ENCODE results near the gene TMEM91.
"Not testable (repeated sequence)": the region's sequence is repeated elsewhere in the genome, so short reads cannot be mapped to it uniquely, and the experiment has no call there.

The TMEM91 gene

DNA sequence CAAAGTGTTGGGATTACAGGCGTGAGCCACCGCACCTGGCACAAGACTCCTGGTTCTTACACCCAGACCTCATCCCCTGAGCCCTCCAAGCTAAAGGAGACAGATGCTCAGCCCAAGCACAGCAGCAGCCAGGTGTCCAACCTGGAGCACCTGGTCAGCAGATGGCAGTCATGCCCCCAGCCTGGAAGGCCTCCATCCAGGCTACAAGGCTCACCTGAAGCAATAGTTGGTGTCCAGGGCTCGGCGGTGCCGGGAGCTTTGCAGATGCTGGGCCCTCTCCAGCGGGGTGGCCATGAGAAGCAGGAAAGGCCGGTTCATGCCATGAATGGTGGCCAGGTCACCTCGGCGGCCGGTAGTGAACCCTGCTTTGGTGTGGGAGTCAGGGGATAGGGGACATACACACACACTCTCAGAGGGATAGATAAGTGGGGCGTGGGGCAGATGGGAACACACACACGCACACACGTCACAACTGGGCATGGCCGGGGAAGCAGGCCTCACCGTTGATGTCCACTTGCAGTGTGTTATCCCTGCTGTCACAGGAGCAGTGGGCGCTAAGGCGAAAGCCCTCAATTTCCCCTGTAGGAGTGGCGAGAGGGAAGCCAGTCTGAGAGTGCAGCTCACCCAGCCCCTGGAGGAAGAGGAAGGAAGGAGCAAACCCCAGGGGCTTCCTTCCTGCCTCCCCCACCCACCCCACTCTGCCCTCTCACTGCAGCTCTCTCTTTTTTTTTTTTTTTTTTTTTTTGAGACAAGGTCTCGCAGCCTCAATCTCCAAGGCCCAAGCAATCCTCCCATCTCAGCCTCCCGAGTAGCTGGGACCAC is 34.5 kb upstream of the TMEM91 start:
- TF ChIP-seq, protein P1, sequence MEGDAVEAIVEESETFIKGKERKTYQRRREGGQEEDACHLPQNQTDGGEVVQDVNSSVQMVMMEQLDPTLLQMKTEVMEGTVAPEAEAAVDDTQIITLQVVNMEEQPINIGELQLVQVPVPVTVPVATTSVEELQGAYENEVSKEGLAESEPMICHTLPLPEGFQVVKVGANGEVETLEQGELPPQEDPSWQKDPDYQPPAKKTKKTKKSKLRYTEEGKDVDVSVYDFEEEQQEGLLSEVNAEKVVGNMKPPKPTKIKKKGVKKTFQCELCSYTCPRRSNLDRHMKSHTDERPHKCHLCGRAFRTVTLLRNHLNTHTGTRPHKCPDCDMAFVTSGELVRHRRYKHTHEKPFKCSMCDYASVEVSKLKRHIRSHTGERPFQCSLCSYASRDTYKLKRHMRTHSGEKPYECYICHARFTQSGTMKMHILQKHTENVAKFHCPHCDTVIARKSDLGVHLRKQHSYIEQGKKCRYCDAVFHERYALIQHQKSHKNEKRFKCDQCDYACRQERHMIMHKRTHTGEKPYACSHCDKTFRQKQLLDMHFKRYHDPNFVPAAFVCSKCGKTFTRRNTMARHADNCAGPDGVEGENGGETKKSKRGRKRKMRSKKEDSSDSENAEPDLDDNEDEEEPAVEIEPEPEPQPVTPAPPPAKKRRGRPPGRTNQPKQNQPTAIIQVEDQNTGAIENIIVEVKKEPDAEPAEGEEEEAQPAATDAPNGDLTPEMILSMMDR (IDR thresholded peaks at IDR 0.05; ENCODE audit: control insufficient read depth, extremely low read depth, insufficient read depth): peak; percentile 55
- DNase-seq (ENCODE audit: low read depth): no peak
- H3K4me3 ChIP-seq (ENCODE audit: low read depth, low read length): no peak overlapping the region

DNA sequence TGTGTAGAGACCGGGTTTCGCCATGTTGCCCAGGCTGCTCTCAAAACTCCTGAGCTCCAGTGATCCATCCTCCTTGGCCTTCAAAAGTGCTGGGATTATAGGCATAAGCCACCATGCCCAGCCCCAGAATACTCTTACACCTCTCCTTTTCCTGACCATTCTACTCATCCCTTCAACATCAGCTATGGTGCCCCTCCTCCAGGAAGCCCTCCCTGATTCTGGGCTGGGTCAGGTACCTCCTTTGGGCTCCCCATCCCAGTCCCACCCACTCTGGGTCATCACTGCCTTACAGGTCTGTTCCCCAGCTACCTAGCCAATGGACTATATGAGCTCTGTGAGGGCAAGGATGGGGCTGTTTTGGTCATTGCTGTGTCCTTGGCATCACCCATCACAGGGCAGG is 32.2 kb upstream of the TMEM91 start:
- TF ChIP-seq, protein P1 (IDR thresholded peaks at IDR 0.05; ENCODE audit: control insufficient read depth, extremely low read depth, insufficient read depth): no peak
- DNase-seq (ENCODE audit: low read depth): no peak
- H3K4me3 ChIP-seq (ENCODE audit: low read depth, low read length): no peak overlapping the region

DNA sequence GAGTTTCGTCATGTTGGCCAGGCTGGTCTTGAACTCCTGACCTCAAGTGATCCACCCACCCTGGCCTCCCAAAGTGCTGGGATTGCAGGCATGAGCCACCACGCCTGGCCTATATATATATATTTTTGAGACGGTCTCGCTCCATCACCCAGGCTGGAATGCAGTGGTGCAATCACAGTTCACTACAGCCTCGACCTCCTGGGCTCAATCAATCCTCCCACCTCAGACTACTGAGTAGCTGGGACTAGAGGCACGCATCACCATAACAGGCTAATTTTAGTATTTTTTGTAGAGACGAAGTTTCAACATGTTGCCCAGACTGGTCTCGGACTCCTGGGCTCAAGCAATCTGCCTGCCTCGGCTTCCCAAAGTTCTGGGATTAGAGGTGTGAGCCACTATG is 29.4 kb upstream of the TMEM91 start:
- not testable (repeated sequence) for DNase-seq (ENCODE audit: low read depth); H3K4me3 ChIP-seq (ENCODE audit: low read depth, low read length)

DNA sequence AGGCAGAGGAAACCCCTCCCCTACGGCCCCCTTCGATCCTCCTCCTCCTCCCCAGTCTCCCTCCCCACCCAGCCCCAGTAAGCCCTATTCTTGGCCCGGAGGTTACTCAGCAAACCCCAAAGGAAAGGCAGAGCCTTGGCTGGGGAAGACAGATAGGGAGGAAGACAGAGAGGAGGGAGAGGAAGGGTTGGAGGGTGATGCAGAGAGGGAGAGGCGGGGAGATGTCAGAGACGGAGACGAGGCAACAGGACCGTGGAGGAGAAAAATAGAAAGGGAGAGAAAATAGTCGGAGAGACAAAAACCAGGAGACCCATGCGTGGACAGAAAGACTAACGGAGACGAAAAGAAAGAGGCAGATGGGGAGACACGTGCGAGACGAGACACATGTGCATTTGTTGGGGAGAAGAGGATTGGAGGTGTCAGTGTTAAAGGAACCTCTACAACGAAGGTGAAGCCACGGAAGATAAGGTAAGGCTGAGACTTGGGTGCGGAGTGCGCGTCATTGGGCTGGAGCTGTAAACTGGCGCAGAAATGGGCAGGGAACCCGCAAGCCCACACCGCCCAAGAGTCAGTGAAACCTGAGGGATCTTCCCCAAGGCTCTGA is 25.5 kb upstream of the TMEM91 start:
- H3K4me3 ChIP-seq (ENCODE audit: low read depth, low read length): no peak overlapping the region
- no peak for DNase-seq (ENCODE audit: low read depth)
- TF ChIP-seq, protein P1 (IDR thresholded peaks at IDR 0.05; ENCODE audit: control insufficient read depth, extremely low read depth, insufficient read depth): no peak

DNA sequence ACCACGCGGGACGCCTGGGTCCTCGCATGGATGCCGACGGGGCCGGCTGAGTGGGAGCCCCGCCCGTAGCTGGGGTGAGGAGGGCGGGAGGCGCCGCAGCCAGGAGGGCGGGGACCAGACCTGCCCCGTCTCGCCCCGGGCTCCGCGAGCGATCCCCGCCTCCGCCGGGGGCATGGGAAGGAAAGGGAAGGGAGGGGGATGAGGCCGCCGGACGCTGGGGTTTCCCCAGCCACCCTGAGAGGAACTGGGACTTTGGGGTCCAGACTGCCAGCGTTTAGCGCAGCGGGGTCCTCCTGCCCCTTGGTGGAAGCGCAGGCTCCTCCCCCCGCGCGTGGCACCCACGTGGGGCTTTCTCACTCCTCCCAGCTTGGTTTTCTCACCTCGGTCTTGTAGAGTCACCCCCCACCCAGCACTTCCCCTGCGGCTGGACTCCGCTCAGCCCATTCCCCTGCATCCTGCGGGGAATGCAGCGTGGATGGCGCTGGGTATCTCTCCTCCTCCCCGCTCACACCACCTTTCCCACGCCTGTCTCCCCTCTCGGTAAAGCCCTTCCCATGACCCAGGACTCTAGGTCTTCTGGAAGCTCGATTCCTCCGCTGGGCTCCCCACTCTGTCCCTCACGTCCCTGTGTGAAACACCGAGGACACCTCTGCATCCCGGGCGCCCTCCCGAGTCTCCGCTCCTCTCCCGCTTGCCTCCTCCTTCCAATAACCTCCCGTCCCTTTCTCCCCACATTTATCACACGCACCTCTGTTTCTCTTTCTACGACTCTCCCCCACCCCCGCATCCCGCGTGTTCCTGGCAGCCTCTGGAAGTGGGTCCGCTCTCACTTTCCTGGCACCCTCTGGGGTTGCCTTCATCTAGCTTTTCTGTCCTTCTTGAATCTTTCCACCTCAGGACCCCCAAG is 24.7 kb upstream of the TMEM91 start:
- TF ChIP-seq, protein P1 (IDR thresholded peaks at IDR 0.05; ENCODE audit: control insufficient read depth, extremely low read depth, insufficient read depth): no peak
- no peak overlapping the region for H3K4me3 ChIP-seq (ENCODE audit: low read depth, low read length)
- DNase-seq (ENCODE audit: low read depth): no peak

DNA sequence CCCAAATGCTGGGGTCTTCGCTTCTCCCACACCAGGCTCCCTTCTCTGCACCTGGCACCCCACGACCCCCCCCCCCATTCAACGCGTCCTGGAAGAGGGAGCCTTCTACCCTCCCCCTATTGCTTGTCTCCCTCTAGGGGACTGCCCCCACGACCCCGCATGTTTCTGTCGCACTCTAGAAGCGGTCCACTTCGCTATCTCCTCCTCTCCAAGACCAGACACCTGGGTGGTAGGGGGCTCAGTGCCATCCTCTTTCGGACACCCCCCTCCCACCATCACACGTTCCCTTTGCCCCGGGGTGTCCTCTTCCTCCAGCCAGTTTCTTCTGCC is 24.1 kb upstream of the TMEM91 start:
- DNase-seq (ENCODE audit: low read depth): no peak
- TF ChIP-seq, protein P1 (IDR thresholded peaks at IDR 0.05; ENCODE audit: control insufficient read depth, extremely low read depth, insufficient read depth): no peak
- H3K4me3 ChIP-seq (ENCODE audit: low read depth, low read length): no peak overlapping the region

Measured in LNCaP clone FGC (cell line).